ENCODE results near the gene ARHGEF37. TPM values are rescaled to one million over a fixed set of nuclear protein-coding genes. Genes with fewer than 3 reads are reported as not detected.

Gene ARHGEF37
- total and polyA plus RNA-seq, 2 of the 8 experiments (the other 6 are each of a cell fraction or from before 2014, with no cell fraction given): 0.21 to 0.48 TPM

DNA sequence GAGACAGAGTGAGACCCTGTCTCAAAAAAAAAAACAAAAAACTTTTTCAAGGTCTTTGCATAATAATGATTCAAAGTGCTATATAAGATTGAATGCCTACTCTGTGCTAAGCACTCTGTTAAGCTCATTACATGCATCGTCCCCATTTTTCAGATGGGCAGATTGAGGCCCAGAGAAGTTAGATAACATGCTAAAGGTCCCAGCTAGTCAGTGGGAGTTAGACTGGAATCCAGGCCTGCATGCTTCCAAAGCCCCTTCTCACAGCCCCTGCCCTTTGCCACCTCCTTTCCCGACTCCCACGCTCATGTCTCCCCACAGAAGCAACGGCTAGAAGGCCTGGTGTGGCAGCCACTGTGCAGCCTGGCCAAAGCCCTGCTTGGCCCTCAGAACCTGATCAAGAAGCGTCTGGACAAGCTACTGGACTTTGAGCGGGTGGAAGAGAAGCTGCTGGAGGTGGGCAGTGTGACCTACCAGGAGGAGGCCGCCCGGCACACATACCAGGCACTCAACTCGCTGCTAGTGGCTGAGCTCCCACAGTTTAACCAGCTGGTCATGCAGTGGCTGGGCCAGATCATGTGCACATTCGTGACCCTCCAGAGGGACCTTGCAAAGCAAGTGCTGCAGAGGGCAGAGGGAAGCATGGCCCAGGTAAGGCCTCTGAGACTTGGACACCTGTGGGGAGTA lies 40.3 kb downstream of the ARHGEF37 start:
- POLR2A ChIA-PET (ENCODE audit: partially characterized antibody): interaction anchor here (0.5 kb wide), 1 partner anchor 982 kb away, joined by 3 read pairs; no protein-coding TSS in a partner anchor
- no peak for DNase-seq (ENCODE audit: low read depth in 1 of 2, low spot score in 2 of 2)
- TF ChIP-seq KDM4A (IDR thresholded peaks at IDR 0.05; ENCODE audit: low read depth, low read length, severe bottlenecking): no peak

More for the DNA sequence above, 40.3 kb downstream of the ARHGEF37 start:
- H3K9me3 ChIP-seq (ENCODE audit: insufficient read depth in 2 of 2, low read depth in 1 of 2, low read length in 1 of 2): no peaks in the 10 kb centered on the region
- H3K79me1 ChIP-seq (ENCODE audit: low read depth, low read length): no peaks in the 10 kb centered on the region; the same call in 1 of the 2 replicates
- no peak overlapping the region for H2BK20ac ChIP-seq (ENCODE audit: low read length)
- H3K27me3 ChIP-seq (replicated peaks in 1 of 4; ENCODE audit: control insufficient read depth in 3 of 4, extremely low read depth in 1 of 4, insufficient read depth in 3 of 4, low read length in 3 of 4): no peaks in the 10 kb centered on the region
- 91% methylated on average over 10 of the region's 10 CpGs; no CpG with 5 or more reads in 1 of the 2 experiments for WGBS, 2 experiments (ENCODE audit: extremely low coverage in 1 of 2, insufficient coverage in 1 of 2, insufficient read length in 1 of 2, insufficient replicate concordance in 2 of 2, low coverage in 1 of 2, low lambda C conversion rate in 2 of 2, missing lambda C conversion rate in 1 of 2)
- H4K5ac ChIP-seq (ENCODE audit: insufficient read length, low read depth, low read length): no peak overlapping the region
- no peak overlapping the region for H3K27ac ChIP-seq (ENCODE audit: low read depth, low read length)
- H3K4me1 ChIP-seq (replicated peaks in 1 of 4; ENCODE audit: control insufficient read depth in 3 of 4, insufficient read depth in 4 of 4, low read length in 3 of 4): 0 out of 7 replicates have a peak, but pooled peaks cover 0 to 3% (median 0%) of the 10 kb centered on the region in 4 experiments
- no peak overlapping the region for H2BK5ac ChIP-seq (ENCODE audit: low read depth, low read length)
- H3K36me3 ChIP-seq (ENCODE audit: control insufficient read depth in 2 of 4, insufficient read depth in 4 of 4, low read length in 3 of 4): no peaks in the 10 kb centered on the region
- H3K4ac ChIP-seq (replicated peaks; ENCODE audit: insufficient read length, low read depth, low read length): no peak overlapping the region
- no peak overlapping the region for H3K56ac ChIP-seq (replicated peaks; ENCODE audit: insufficient read length, low read depth, low read length)
- no peak overlapping the region for H2BK120ac ChIP-seq (replicated peaks; ENCODE audit: low read depth, low read length)
- no peak overlapping the region for H3K4me3 ChIP-seq (ENCODE audit: extremely low read depth in 1 of 4, insufficient read depth in 2 of 4, low read depth in 3 of 4, low read length in 4 of 4)
- no peak overlapping the region for H3K4me2 ChIP-seq (ENCODE audit: insufficient read depth in 1 of 2, low read depth in 2 of 2, low read length in 2 of 2)
- H3K9ac ChIP-seq (replicated peaks in 1 of 4; ENCODE audit: extremely low read depth in 1 of 4, low read depth in 3 of 4, low read length in 3 of 4): no peak overlapping the region
- H3K79me2 ChIP-seq (ENCODE audit: control insufficient read depth in 1 of 2, insufficient read depth in 2 of 2, low read length in 2 of 2): no peaks in the 10 kb centered on the region
- H4K91ac ChIP-seq (replicated peaks; ENCODE audit: insufficient read length, low read length): no peak overlapping the region
- no peak overlapping the region for H3K14ac ChIP-seq (ENCODE audit: insufficient read length)
- no peak overlapping the region for H2BK12ac ChIP-seq (ENCODE audit: low read depth, low read length)
- no peak overlapping the region for H2AFZ ChIP-seq (ENCODE audit: low read length)
- CTCF ChIA-PET (ENCODE audit: partially characterized antibody): interaction anchor here (0.6 to 6.2 kb wide), 13 partner anchors 11 to 188 kb away, joined by 3 to 33 read pairs (median 3); partner anchors contain the start of gene ARHGEF37
- no peaks in the 10 kb centered on the region for H3K23me2 ChIP-seq (ENCODE audit: low read depth, low read length)
- no peak overlapping the region for H3K18ac ChIP-seq (ENCODE audit: extremely low read depth, low read length)
- no peak overlapping the region for H4K8ac ChIP-seq (ENCODE audit: extremely low read depth, insufficient read depth, low read length)
- no peak overlapping the region for H2AK5ac ChIP-seq (ENCODE audit: low read depth, low read length)
- no peak overlapping the region for H3K23ac ChIP-seq (ENCODE audit: insufficient read length)
- no peak for FAIRE-seq
- no peaks in the 10 kb centered on the region for H4K20me1 ChIP-seq (replicated peaks in 1 of 2; ENCODE audit: control insufficient read depth in 1 of 2, insufficient read depth in 2 of 2, low read length in 2 of 2)
- H2BK15ac ChIP-seq (ENCODE audit: low read length): no peak overlapping the region
